ENCODE data around the gene GDPD2. TPM values are rescaled to one million over a fixed set of nuclear protein-coding genes. Genes with fewer than 3 reads are reported as not detected.

GDPD2 gene
- total and polyA plus RNA-seq, 2 of the 13 experiments (the other 11 are each of a cell fraction or from before 2014, with no cell fraction given): 0.04 to 0.08 TPM

- TF ChIP-seq AHDC1 (CRISPR knock-in tag; IDR thresholded peaks at IDR 0.05; ENCODE audit: borderline replicate concordance) (no peak), HBP1 (CRISPR knock-in tag; IDR thresholded peaks at IDR 0.05; ENCODE audit: low read depth) (no peak), THYN1 (CRISPR knock-in tag; IDR thresholded peaks at IDR 0.05; ENCODE audit: borderline replicate concordance, low read depth) (no peak), ZBTB38 (CRISPR knock-in tag; IDR thresholded peaks at IDR 0.05) (no peak), SIN3B (IDR thresholded peaks at IDR 0.05; ENCODE audit: low read length) (no peak), LRRFIP1 (CRISPR knock-in tag; conservative IDR thresholded peaks at IDR 0.05) (no peak), GFI1 (CRISPR knock-in tag; IDR thresholded peaks at IDR 0.05; ENCODE audit: borderline replicate concordance) (peak; percentile 63; the same call in 1 of the 2 replicates), ZNF441 (CRISPR knock-in tag; IDR thresholded peaks at IDR 0.05; ENCODE audit: borderline replicate concordance) (no peak), ZC3H4 (CRISPR knock-in tag; IDR thresholded peaks at IDR 0.05; ENCODE audit: borderline replicate concordance) (no peak), HNF4A (CRISPR knock-in tag; IDR thresholded peaks at IDR 0.05) (peak; percentile 50), KAT8 (CRISPR knock-in tag; IDR thresholded peaks at IDR 0.05) (0 out of 2 replicates have a peak, but pooled peaks have one; percentile 17), TFDP2 (CRISPR knock-in tag; IDR thresholded peaks at IDR 0.05) (no peak), ZBTB3 (CRISPR knock-in tag; IDR thresholded peaks at IDR 0.05; ENCODE audit: borderline replicate concordance, low read depth) (no peak), ZNF235 (CRISPR knock-in tag; IDR thresholded peaks at IDR 0.05; ENCODE audit: borderline replicate concordance) (no peak), SKI (IDR thresholded peaks at IDR 0.05; ENCODE audit: partially characterized antibody) (peak; percentile 74), TBL1XR1 (IDR thresholded peaks at IDR 0.05; ENCODE audit: borderline replicate concordance, low read length, partially characterized antibody) (no peak), TCF7L2 (IDR thresholded peaks at IDR 0.05; ENCODE audit: low read depth, low read length) (no peak), ZNF207 (IDR thresholded peaks at IDR 0.05; ENCODE audit: borderline replicate concordance) (no peak), PHB2 (IDR thresholded peaks at IDR 0.05; ENCODE audit: partially characterized antibody) (no peak), MEF2D (CRISPR knock-in tag; IDR thresholded peaks at IDR 0.05) (peak; percentile 99), BRD4 (CRISPR knock-in tag; IDR thresholded peaks at IDR 0.05) (no peak)
These were observed 24.2 kb upstream of the GDPD2 start (continued) for GRCh38 chrX:70398899-70399298.

Measured in HepG2 (cell line).